IMR-90 (cell line): Measurements from ENCODE around the gene PPP1CB. TPM values are rescaled to one million over a fixed set of nuclear protein-coding genes. Genes with fewer than 3 reads are reported as not detected.
A peak's percentile ranks its signal among the peaks of the same experiment; 100 is the strongest.

Source experiments
- ATAC-seq: fragments of 200-7000 bp; cut with Tn5 transposase; 2 replicates; pipeline ENCODE4 v1.9.1; 2020; ENCODE audit warnings: low read depth, mild to moderate bottlenecking, moderate library complexity
- BruUV-seq: library from RNA; stranded (reverse); fragments of 400-500 nt; replicated peaks from 2 replicates; lab custom pipeline; 2021; lab: Mats Ljungman, UMichigan
- CTCF ChIA-PET: fragments of 300-600 bp; formaldehyde crosslinking; extraction: SDS; loops from one replicate; lab custom pipeline; 2021; ENCODE audit warnings: antibody characterized with exemption; lab: Yijun Ruan, JAX
- POLR2A ChIA-PET: fragments of 300-600 bp; sonication (Branson Sonifier 250); formaldehyde crosslinking; loops from one replicate; lab custom pipeline; 2022; ENCODE audit warnings: antibody characterized with exemption; ENCODE audit not compliant: unreplicated experiment; lab: Charles Lee
- DNase-seq: peaks from one replicate; pipeline ENCODE4 v3.0.0; 2013
- H2AFZ ChIP-seq: replicated peaks from 2 replicates; pipeline ENCODE3; 2013; ENCODE audit warnings: low read length, mild to moderate bottlenecking; ENCODE audit not compliant: poor library complexity
- H2AK5ac ChIP-seq: 2 replicates; pipeline ENCODE4 v1.6.1; 2013; ENCODE audit warnings: low read depth, low read length, inconsistent platforms
- H2AK9ac ChIP-seq: replicated peaks from 2 replicates; pipeline ENCODE3; 2013; ENCODE audit warnings: mild to moderate bottlenecking, low read depth, low read length, moderate library complexity; ENCODE audit not compliant: poor library complexity
- H2BK120ac ChIP-seq: 2 replicates; pipeline ENCODE4 v1.6.1; 2013; ENCODE audit warnings: low read depth, low read length, inconsistent platforms
- H2BK15ac ChIP-seq: 3 replicates; pipeline ENCODE4 v1.6.1; 2013; ENCODE audit warnings: low read depth, low read length, inconsistent platforms
- H2BK20ac ChIP-seq: 2 replicates; pipeline ENCODE4 v1.6.1; 2013; ENCODE audit warnings: low read depth, mild to moderate bottlenecking, inconsistent platforms, low read length, moderate library complexity
- H2BK5ac ChIP-seq: 2 replicates; pipeline ENCODE4 v1.6.1; 2013; ENCODE audit warnings: mild to moderate bottlenecking, low read depth, low read length, inconsistent platforms; ENCODE audit not compliant: poor library complexity, severe bottlenecking
- H3K14ac ChIP-seq: replicated peaks from 2 replicates; pipeline ENCODE4 v1.6.1; 2013; ENCODE audit warnings: low read depth, low read length, inconsistent platforms
- H3K18ac ChIP-seq: 2 replicates; pipeline ENCODE4 v1.6.1; 2013; ENCODE audit warnings: low read depth, low read length, control low read depth
- H3K23ac ChIP-seq: 2 replicates; pipeline ENCODE4 v1.6.1; 2013; ENCODE audit warnings: low read depth, low read length, inconsistent platforms
- H3K27ac ChIP-seq: 2 replicates; pipeline ENCODE4 v1.5.1; 2013; ENCODE audit warnings: mild to moderate bottlenecking, control low read depth, low read length; ENCODE audit not compliant: insufficient read depth
- H3K27me3 ChIP-seq: 2 replicates; pipeline ENCODE4 v1.6.1; 2013; ENCODE audit warnings: low read length; ENCODE audit not compliant: control insufficient read depth, insufficient read depth
- H3K36me3 ChIP-seq: 2 replicates; pipeline ENCODE4 v1.6.1; 2013; ENCODE audit warnings: low read length, mixed read lengths; ENCODE audit not compliant: control insufficient read depth, insufficient read depth
- H3K4ac ChIP-seq: 2 replicates; pipeline ENCODE4 v1.6.1; 2013; ENCODE audit warnings: low read depth, low read length, inconsistent platforms
- H3K4me1 ChIP-seq: 2 replicates; pipeline ENCODE4 v1.6.1; 2013; ENCODE audit warnings: low read length, mixed read lengths; ENCODE audit not compliant: control insufficient read depth, insufficient read depth
- H3K4me2 ChIP-seq: 2 replicates; pipeline ENCODE4 v1.6.1; 2013; ENCODE audit warnings: low read depth, mild to moderate bottlenecking, control low read depth, low read length, moderate library complexity
- H3K4me3 ChIP-seq: 2 replicates; pipeline ENCODE4 v1.5.1; 2013; ENCODE audit warnings: low read depth, mild to moderate bottlenecking, control low read depth, low read length, moderate library complexity; ENCODE audit not compliant: insufficient read depth
- H3K56ac ChIP-seq: 2 replicates; pipeline ENCODE4 v1.6.1; 2013; ENCODE audit warnings: low read length, inconsistent platforms; ENCODE audit not compliant: insufficient read depth; ENCODE audit errors: extremely low read depth
- H3K79me1 ChIP-seq, 2 experiments: 2 replicates each; pipeline ENCODE4 v1.6.1; 2013; ENCODE audit warnings: low read length in 2 of 2, inconsistent platforms in 1 of 2, low read depth in 1 of 2
- H3K9ac ChIP-seq: 2 replicates; pipeline ENCODE4 v1.6.1; 2013; ENCODE audit warnings: low read depth, low read length, control low read depth
- H3K9me1 ChIP-seq: 2 replicates; pipeline ENCODE4 v1.6.1; 2013; ENCODE audit warnings: low read length, inconsistent platforms; ENCODE audit not compliant: insufficient read depth
- H3K9me3 ChIP-seq: 2 replicates; pipeline ENCODE4 v1.6.1; 2013; ENCODE audit warnings: low read length; ENCODE audit not compliant: control insufficient read depth, insufficient read depth
- H4K20me1 ChIP-seq: 2 replicates; pipeline ENCODE4 v1.6.1; 2013; ENCODE audit warnings: low read length, inconsistent platforms; ENCODE audit not compliant: insufficient read depth
- H4K5ac ChIP-seq: 2 replicates; pipeline ENCODE4 v1.6.1; 2013; ENCODE audit warnings: mild to moderate bottlenecking, low read depth, low read length, control low read depth
- H4K8ac ChIP-seq, 2 experiments: 2 replicates each; pipeline ENCODE4 v1.6.1; 2013; ENCODE audit warnings: low read depth in 2 of 2, low read length in 2 of 2, control low read depth in 1 of 2, inconsistent platforms in 1 of 2
- H4K91ac ChIP-seq: 2 replicates; pipeline ENCODE4 v1.6.1; 2013; ENCODE audit warnings: low read depth, low read length, inconsistent platforms; ENCODE audit not compliant: insufficient read depth
- BHLHE40 ChIP-seq: fragments of 150-350 bp; IDR thresholded peaks from 2 replicates; pipeline ENCODE4 v1.6.1; 2016; ENCODE audit warnings: mild to moderate bottlenecking, low read depth, low read length
- CEBPB ChIP-seq: IDR thresholded peaks from 2 replicates; pipeline ENCODE4 v1.6.1; 2012; ENCODE audit warnings: low read depth, low read length, improper control_type of control experiment
- CHD1 ChIP-seq: IDR thresholded peaks from 2 replicates; pipeline ENCODE4 v1.6.1; 2012; ENCODE audit warnings: low read depth, low read length, improper control_type of control experiment
- FOS ChIP-seq: fragments of 150-350 bp; IDR thresholded peaks from 2 replicates; pipeline ENCODE4 v1.6.1; 2016; ENCODE audit warnings: low read depth, low read length
- MAFK ChIP-seq: IDR thresholded peaks from 2 replicates; pipeline ENCODE4 v1.6.1; 2012; ENCODE audit warnings: low read depth, low read length, improper control_type of control experiment
- MAZ ChIP-seq: IDR thresholded peaks from 2 replicates; pipeline ENCODE4 v1.6.1; 2012; ENCODE audit warnings: low read depth, mild to moderate bottlenecking, low read length, improper control_type of control experiment, moderate library complexity, borderline replicate concordance
- MXI1 ChIP-seq: IDR thresholded peaks from 2 replicates; pipeline ENCODE4 v1.6.1; 2012; ENCODE audit warnings: low read depth, mild to moderate bottlenecking, low read length, moderate library complexity, borderline replicate concordance
- NFE2L2 ChIP-seq: fragments of 150-350 bp; IDR thresholded peaks from 2 replicates; pipeline ENCODE4 v1.6.1; 2016; ENCODE audit warnings: low read depth, mild to moderate bottlenecking, low read length
- POLR2A ChIP-seq: IDR thresholded peaks from 2 replicates; pipeline ENCODE4 v1.6.1; 2012; ENCODE audit warnings: mild to moderate bottlenecking, low read depth, low read length
- RAD21 ChIP-seq: IDR thresholded peaks from 2 replicates; pipeline ENCODE4 v1.6.1; 2012; ENCODE audit warnings: low read length, improper control_type of control experiment
- RCOR1 ChIP-seq: IDR thresholded peaks from 2 replicates; pipeline ENCODE4 v1.6.1; 2012; ENCODE audit warnings: mild to moderate bottlenecking, low read length, improper control_type of control experiment; ENCODE audit not compliant: insufficient replicate concordance
- RFX5 ChIP-seq: IDR thresholded peaks from 2 replicates; pipeline ENCODE4 v1.8.0; 2012; ENCODE audit warnings: low read depth, mild to moderate bottlenecking, low read length, moderate library complexity
- SMC3 ChIP-seq: fragments of 150-350 bp; IDR thresholded peaks from 2 replicates; pipeline ENCODE4 v1.6.1; 2016; ENCODE audit warnings: low read depth, mild to moderate bottlenecking, antibody characterized with exemption, low read length, moderate library complexity
- WGBS, 2 experiments: methylation state at CpG; one replicate each; pipeline versions ENCODE4 v1.1.5 to v1.1.7; 2013; ENCODE audit warnings: missing lambda C conversion rate in 2 of 2; ENCODE audit not compliant: insufficient read length in 1 of 2; ENCODE audit errors: extremely low coverage in 2 of 2; 5-methylcytosine and 5-hydroxymethylcytosine counted together
- dilution Hi-C: fragments of 300-500 bp; cut with HindIII; formaldehyde crosslinking; loops from one replicate; pipeline ENCODE4 v1.14.3; 2018; ENCODE audit warnings: low sequenced_read_pairs; ENCODE audit not compliant: unreplicated experiment
- in situ Hi-C: fragments of 300-500 bp; cut with MboI; formaldehyde crosslinking; loops from 3 replicates; pipeline ENCODE4 v1.14.3; 2019; ENCODE audit warnings: low sequenced_read_pairs, inconsistent platforms, mixed read lengths
- intact Hi-C: fragments of 100-400 bp; cut with micrococcal nuclease; formaldehyde crosslinking; loops from 2 replicates; pipeline ENCODE4 v1.10.0; 2022
- polyA plus RNA-seq, 3 experiments: library from polyadenylated mRNA; depleted of rRNA; stranded (reverse); fragments of >200 nt; gene quantifications; 2 replicates each; pipeline ENCODE4 v1.2.3, GENCODE V29; 2012; ENCODE audit warnings: low replicate concordance in 1 of 3
- total RNA-seq: library from RNA; depleted of rRNA; stranded (reverse); fragments of >200 nt; gene quantifications from 2 replicates; pipeline ENCODE4 v1.2.3, GENCODE V29; 2012
- TF ChIP-seq, protein P1 (sequence below): fragments of 150-350 bp; IDR thresholded peaks from 2 replicates; pipeline ENCODE4 v1.6.1; 2017; ENCODE audit warnings: mild to moderate bottlenecking, antibody characterized with exemption, low read length, low read depth
- TF ChIP-seq, protein P2 (sequence below): fragments of 150-350 bp; IDR thresholded peaks from 2 replicates; pipeline ENCODE4 v1.6.1; 2016; ENCODE audit warnings: low read depth, mild to moderate bottlenecking, low read length, moderate library complexity, borderline replicate concordance
- TF ChIP-seq, protein P3 (sequence below): conservative IDR thresholded peaks from 2 replicates; pipeline ENCODE4 v1.5.1; 2012; ENCODE audit warnings: mild to moderate bottlenecking, low read depth, low read length, improper control_type of control experiment

Gene PPP1CB
- total and polyA plus RNA-seq, 2 of the 4 experiments (the other 2 are of a cell fraction): 37.7 to 111 TPM

DNA sequence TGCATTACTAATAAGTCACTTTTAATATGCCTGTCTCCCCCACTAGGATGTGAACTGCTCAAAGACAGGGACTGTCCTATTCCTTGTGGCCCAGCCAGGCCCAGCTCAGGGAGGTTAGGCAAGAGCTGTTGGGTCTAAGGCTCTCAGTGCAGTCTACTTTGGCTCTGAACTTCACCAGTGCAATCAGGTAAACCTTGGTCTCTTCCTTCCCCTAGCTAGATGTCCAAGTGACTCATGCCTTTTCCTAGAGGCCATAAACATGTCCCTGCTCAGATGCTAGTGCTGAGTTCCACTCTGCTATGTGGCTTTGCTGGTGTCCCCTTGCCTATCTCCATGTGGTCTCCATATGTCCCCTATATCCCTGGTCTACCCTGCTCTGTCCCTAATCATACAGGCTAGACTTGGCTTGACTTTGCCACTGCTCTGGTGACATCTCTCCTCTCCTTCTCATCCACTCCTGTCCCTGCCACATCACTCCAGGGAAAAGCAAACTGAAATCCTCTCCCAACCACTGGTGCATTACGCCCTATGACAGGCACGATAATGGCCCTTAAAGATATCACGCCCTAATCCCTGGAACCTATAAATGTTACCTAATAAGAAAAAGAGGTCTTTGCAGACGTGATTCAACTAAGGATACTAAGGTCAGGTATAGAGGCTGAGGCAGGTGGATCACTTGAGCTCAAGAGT lies 45.7 kb upstream of the PPP1CB start:
- no peaks in the 10 kb centered on the region for H4K20me1 ChIP-seq
- H3K9me3 ChIP-seq: peaks cover 4% of the 10 kb centered on the region
- no peaks in the 10 kb centered on the region for H3K79me1 ChIP-seq
- no peak overlapping the region for H4K5ac ChIP-seq
- H2BK20ac ChIP-seq: no peak overlapping the region
- in situ Hi-C loops (no loop called here), dilution Hi-C loops (no loop called here), intact Hi-C loops (no loop called here)
- H3K14ac ChIP-seq: no peak overlapping the region
- peak overlapping the region; percentile 49 for H2AFZ ChIP-seq
- H3K27ac ChIP-seq: no peak overlapping the region
- WGBS, 2 experiments: no CpG with 5 or more reads among the region's 4 CpGs
- H2BK5ac ChIP-seq: no peak overlapping the region
- no TSS peak for BruUV-seq
- H3K9ac ChIP-seq: no peak overlapping the region
- H3K23ac ChIP-seq: no peak overlapping the region
- H4K91ac ChIP-seq: no peak overlapping the region
- TF ChIP-seq MAZ: no peak
- no peak for TF ChIP-seq CEBPB
- no peak for TF ChIP-seq SMC3
- TF ChIP-seq, protein P1, sequence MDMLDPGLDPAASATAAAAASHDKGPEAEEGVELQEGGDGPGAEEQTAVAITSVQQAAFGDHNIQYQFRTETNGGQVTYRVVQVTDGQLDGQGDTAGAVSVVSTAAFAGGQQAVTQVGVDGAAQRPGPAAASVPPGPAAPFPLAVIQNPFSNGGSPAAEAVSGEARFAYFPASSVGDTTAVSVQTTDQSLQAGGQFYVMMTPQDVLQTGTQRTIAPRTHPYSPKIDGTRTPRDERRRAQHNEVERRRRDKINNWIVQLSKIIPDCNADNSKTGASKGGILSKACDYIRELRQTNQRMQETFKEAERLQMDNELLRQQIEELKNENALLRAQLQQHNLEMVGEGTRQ: no peak
- TF ChIP-seq, protein P2, sequence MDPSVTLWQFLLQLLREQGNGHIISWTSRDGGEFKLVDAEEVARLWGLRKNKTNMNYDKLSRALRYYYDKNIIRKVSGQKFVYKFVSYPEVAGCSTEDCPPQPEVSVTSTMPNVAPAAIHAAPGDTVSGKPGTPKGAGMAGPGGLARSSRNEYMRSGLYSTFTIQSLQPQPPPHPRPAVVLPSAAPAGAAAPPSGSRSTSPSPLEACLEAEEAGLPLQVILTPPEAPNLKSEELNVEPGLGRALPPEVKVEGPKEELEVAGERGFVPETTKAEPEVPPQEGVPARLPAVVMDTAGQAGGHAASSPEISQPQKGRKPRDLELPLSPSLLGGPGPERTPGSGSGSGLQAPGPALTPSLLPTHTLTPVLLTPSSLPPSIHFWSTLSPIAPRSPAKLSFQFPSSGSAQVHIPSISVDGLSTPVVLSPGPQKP: no peak
- TF ChIP-seq CHD1: no peak
- no peak for TF ChIP-seq POLR2A
- no peak for TF ChIP-seq MAFK
- no peak for TF ChIP-seq MXI1
- no peak for TF ChIP-seq RAD21
- TF ChIP-seq, protein P3, sequence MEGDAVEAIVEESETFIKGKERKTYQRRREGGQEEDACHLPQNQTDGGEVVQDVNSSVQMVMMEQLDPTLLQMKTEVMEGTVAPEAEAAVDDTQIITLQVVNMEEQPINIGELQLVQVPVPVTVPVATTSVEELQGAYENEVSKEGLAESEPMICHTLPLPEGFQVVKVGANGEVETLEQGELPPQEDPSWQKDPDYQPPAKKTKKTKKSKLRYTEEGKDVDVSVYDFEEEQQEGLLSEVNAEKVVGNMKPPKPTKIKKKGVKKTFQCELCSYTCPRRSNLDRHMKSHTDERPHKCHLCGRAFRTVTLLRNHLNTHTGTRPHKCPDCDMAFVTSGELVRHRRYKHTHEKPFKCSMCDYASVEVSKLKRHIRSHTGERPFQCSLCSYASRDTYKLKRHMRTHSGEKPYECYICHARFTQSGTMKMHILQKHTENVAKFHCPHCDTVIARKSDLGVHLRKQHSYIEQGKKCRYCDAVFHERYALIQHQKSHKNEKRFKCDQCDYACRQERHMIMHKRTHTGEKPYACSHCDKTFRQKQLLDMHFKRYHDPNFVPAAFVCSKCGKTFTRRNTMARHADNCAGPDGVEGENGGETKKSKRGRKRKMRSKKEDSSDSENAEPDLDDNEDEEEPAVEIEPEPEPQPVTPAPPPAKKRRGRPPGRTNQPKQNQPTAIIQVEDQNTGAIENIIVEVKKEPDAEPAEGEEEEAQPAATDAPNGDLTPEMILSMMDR: no peak
- TF ChIP-seq RCOR1: no peak
- TF ChIP-seq NFE2L2: no peak
- TF ChIP-seq BHLHE40: no peak
- no peak for TF ChIP-seq RFX5
- no peak for TF ChIP-seq FOS
- H3K27me3 ChIP-seq: no peaks in the 10 kb centered on the region
- H3K56ac ChIP-seq: no peak overlapping the region
- H4K8ac ChIP-seq: no peak overlapping the region
- H3K4me2 ChIP-seq: no peak overlapping the region
- POLR2A ChIA-PET: no interaction called here
- no peak overlapping the region for H2AK9ac ChIP-seq
- CTCF ChIA-PET: interaction anchor here (0.6 kb wide), 1 partner anchor 1389 kb away, joined by 3 read pairs; no protein-coding TSS in a partner anchor
- no peak overlapping the region for H2AK5ac ChIP-seq
- DNase-seq (no peak), ATAC-seq (no peak)
- H3K18ac ChIP-seq: no peak overlapping the region
- H3K9me1 ChIP-seq: no peaks in the 10 kb centered on the region
- peaks cover 14% of the 10 kb centered on the region for H3K4me1 ChIP-seq
- H3K4ac ChIP-seq: no peak overlapping the region
- no peak overlapping the region for H3K4me3 ChIP-seq
- no peak overlapping the region for H2BK15ac ChIP-seq
- H2BK120ac ChIP-seq: no peak overlapping the region
- H3K36me3 ChIP-seq: no peaks in the 10 kb centered on the region
